ENCODE data around the gene RALGPS1.

RALGPS1 gene

GRCh38 chr9:127199001-127199791 lies 284.6 kb downstream of the RALGPS1 start:
- Histone ChIP-seq H3K27ac (ENCODE audit: low read depth, low read length) (no peak overlapping the region), H4K20me1 (ENCODE audit: control insufficient read depth, insufficient read depth, low read depth, low read length) (no peaks in the 10 kb centered on the region), H3K9me2 (replicated peaks; ENCODE audit: control insufficient read depth, low read length) (no peaks in the 10 kb centered on the region), H3K27me3 (ENCODE audit: control insufficient read depth, low read length) (no peaks in the 10 kb centered on the region), H3K9me3 (ENCODE audit: control insufficient read depth, insufficient read depth, low read length) (no peaks in the 10 kb centered on the region), H3K4me3 (ENCODE audit: low read length) (no peak overlapping the region), H3K36me3 (ENCODE audit: control insufficient read depth, low read length) (no peaks in the 10 kb centered on the region), H3K4me2 (ENCODE audit: low read length) (no peak overlapping the region), H3K79me2 (ENCODE audit: control insufficient read depth, low read length) (no peaks in the 10 kb centered on the region), H3K4me1 (ENCODE audit: control insufficient read depth, low read length) (no peaks in the 10 kb centered on the region), H3F3A (ENCODE audit: control insufficient read depth, insufficient read depth) (no peaks in the 10 kb centered on the region)
- TF ChIP-seq, protein P1, sequence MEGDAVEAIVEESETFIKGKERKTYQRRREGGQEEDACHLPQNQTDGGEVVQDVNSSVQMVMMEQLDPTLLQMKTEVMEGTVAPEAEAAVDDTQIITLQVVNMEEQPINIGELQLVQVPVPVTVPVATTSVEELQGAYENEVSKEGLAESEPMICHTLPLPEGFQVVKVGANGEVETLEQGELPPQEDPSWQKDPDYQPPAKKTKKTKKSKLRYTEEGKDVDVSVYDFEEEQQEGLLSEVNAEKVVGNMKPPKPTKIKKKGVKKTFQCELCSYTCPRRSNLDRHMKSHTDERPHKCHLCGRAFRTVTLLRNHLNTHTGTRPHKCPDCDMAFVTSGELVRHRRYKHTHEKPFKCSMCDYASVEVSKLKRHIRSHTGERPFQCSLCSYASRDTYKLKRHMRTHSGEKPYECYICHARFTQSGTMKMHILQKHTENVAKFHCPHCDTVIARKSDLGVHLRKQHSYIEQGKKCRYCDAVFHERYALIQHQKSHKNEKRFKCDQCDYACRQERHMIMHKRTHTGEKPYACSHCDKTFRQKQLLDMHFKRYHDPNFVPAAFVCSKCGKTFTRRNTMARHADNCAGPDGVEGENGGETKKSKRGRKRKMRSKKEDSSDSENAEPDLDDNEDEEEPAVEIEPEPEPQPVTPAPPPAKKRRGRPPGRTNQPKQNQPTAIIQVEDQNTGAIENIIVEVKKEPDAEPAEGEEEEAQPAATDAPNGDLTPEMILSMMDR (IDR thresholded peaks at IDR 0.05; ENCODE audit: low read depth, low read length, poor library complexity, severe bottlenecking), result peak; percentile 85
- no peak for TF ChIP-seq EZH2phosphoT487 (IDR thresholded peaks at IDR 0.05; ENCODE audit: borderline replicate concordance, low read length)

- Histone ChIP-seq H3K36me3 (ENCODE audit: control insufficient read depth, low read length) (no peaks in the 10 kb centered on the region), H3K9me3 (ENCODE audit: control insufficient read depth, insufficient read depth, low read length) (no peaks in the 10 kb centered on the region), H3K79me2 (ENCODE audit: control insufficient read depth, low read length) (no peaks in the 10 kb centered on the region), H3K27me3 (ENCODE audit: control insufficient read depth, low read length) (no peaks in the 10 kb centered on the region), H4K20me1 (ENCODE audit: control insufficient read depth, insufficient read depth, low read depth, low read length) (no peaks in the 10 kb centered on the region), H3K9me2 (replicated peaks; ENCODE audit: control insufficient read depth, low read length) (no peaks in the 10 kb centered on the region), H3K4me3 (ENCODE audit: low read length) (no peak overlapping the region), H3K4me2 (ENCODE audit: low read length) (no peak overlapping the region), H3F3A (ENCODE audit: control insufficient read depth, insufficient read depth) (no peaks in the 10 kb centered on the region), H3K4me1 (ENCODE audit: control insufficient read depth, low read length) (no peaks in the 10 kb centered on the region), H3K27ac (ENCODE audit: low read depth, low read length) (no peak overlapping the region)
- TF ChIP-seq, protein P1 (IDR thresholded peaks at IDR 0.05; ENCODE audit: low read depth, low read length, poor library complexity, severe bottlenecking), result no peak
- no peak for TF ChIP-seq EZH2phosphoT487 (IDR thresholded peaks at IDR 0.05; ENCODE audit: borderline replicate concordance, low read length)
Measured at GRCh38 chr9:127200106-127200862, 285.7 kb downstream of the RALGPS1 start.

DNA sequence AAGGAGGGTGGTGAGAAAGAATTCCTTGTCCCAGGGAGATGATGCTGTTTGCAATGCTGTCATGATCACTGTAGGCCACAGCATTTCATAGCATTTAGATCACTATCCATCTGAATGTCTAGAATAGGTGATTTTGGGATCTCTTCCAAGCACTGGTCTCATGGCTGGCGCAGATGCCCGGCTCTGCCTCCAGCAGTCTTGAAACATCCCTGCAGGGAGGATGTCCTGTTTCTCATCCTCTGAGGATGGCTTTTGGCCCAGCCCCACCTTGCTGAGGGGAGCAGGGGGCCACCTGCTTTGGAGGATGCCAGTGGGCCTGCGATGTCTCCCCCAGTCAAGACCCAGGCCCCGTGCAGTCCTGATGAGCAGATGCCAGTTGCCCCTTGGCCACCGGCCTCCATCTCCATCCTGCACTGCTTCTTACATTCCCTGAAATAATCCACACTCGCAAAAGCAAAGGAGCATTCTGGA lies 286.5 kb downstream of the RALGPS1 start:
- H3K4me3 ChIP-seq (ENCODE audit: low read length), result no peak overlapping the region
- H3K27ac ChIP-seq (ENCODE audit: low read depth, low read length), result no peak overlapping the region
- no peaks in the 10 kb centered on the region for H3K9me3 ChIP-seq (ENCODE audit: control insufficient read depth, insufficient read depth, low read length)
- H3K79me2 ChIP-seq (ENCODE audit: control insufficient read depth, low read length), result no peaks in the 10 kb centered on the region
- no peaks in the 10 kb centered on the region for H3K36me3 ChIP-seq (ENCODE audit: control insufficient read depth, low read length)
- H3K27me3 ChIP-seq (ENCODE audit: control insufficient read depth, low read length), result no peaks in the 10 kb centered on the region
- H3K4me1 ChIP-seq (ENCODE audit: control insufficient read depth, low read length), result no peaks in the 10 kb centered on the region
- no peaks in the 10 kb centered on the region for H3K9me2 ChIP-seq (replicated peaks; ENCODE audit: control insufficient read depth, low read length)
- no peaks in the 10 kb centered on the region for H4K20me1 ChIP-seq (ENCODE audit: control insufficient read depth, insufficient read depth, low read depth, low read length)
- TF ChIP-seq EZH2phosphoT487 (IDR thresholded peaks at IDR 0.05; ENCODE audit: borderline replicate concordance, low read length), result no peak
- TF ChIP-seq, protein P1 (IDR thresholded peaks at IDR 0.05; ENCODE audit: low read depth, low read length, poor library complexity, severe bottlenecking), result no peak
- H3F3A ChIP-seq (ENCODE audit: control insufficient read depth, insufficient read depth), result no peaks in the 10 kb centered on the region
- no peak overlapping the region for H3K4me2 ChIP-seq (ENCODE audit: low read length)

Data from DOHH2 (cell line).